B cell (primary cell): ENCODE results near the gene RPTOR. TPM values are rescaled to one million over a fixed set of nuclear protein-coding genes. Genes with fewer than 3 reads are reported as not detected.

ENCODE experiments used
- ATAC-seq: fragments of 200-7000 bp; cut with Tn5 transposase; one replicate; pipeline ENCODE4 v1.10.0; 2021; ENCODE audit warnings: low read depth, mild to moderate bottlenecking, moderate number of reproducible peaks, moderate library complexity
- CTCF ChIA-PET: fragments of 350-600 bp; sonication (Branson Sonifier 250); formaldehyde crosslinking; loops from one replicate; lab custom pipeline; 2021; ENCODE audit warnings: antibody characterized with exemption, inconsistent platforms; lab: Charles Lee
- POLR2A ChIA-PET: fragments of 350-600 bp; sonication (Branson Sonifier 250); formaldehyde crosslinking; loops from one replicate; lab custom pipeline; 2021; ENCODE audit warnings: antibody characterized with exemption; lab: Charles Lee
- DNase-seq: peaks from one replicate; pipeline ENCODE4 v3.0.0; 2013
- H2AFZ ChIP-seq: 2 replicates; pipeline ENCODE4 v1.6.1; 2012; ENCODE audit warnings: mild to moderate bottlenecking, low read depth, low read length; ENCODE audit not compliant: insufficient read depth, poor library complexity, severe bottlenecking
- H3K27ac ChIP-seq, 2 donors: 1 replicate in 1 of 2; 2 replicates in 1 of 2; pipeline ENCODE4 v1.5.1; 2012 to 2013; ENCODE audit warnings: low read length in 2 of 2, mild to moderate bottlenecking in 2 of 2, moderate library complexity in 1 of 2
- H3K27me3 ChIP-seq, 4 experiments: fragments of 200-600 bp in 1 of 4; sonication (generic) in 1 of 4; replicated peaks in 1 of 4; 1 replicate in 2 of 4; 2 replicates in 2 of 4; pipeline versions ENCODE4 v1.6.1 to v1.7.0; 2013 to 2016; ENCODE audit warnings: low read length in 3 of 4, mild to moderate bottlenecking in 2 of 4, mixed read lengths in 1 of 4, moderate library complexity in 1 of 4; ENCODE audit not compliant: insufficient read depth in 4 of 4, control insufficient read depth in 3 of 4; ENCODE audit errors: control extremely low read depth in 1 of 4
- H3K36me3 ChIP-seq, 2 experiments: replicated peaks in 1 of 2; 1 replicate in 1 of 2; 2 replicates in 1 of 2; pipeline versions ENCODE4 v1.6.1 to v1.7.1; 2013; ENCODE audit warnings: low read length in 1 of 2; ENCODE audit not compliant: insufficient read depth in 2 of 2, control insufficient read depth in 1 of 2; ENCODE audit errors: control extremely low read depth in 1 of 2, extremely low read depth in 1 of 2
- H3K4me1 ChIP-seq, 2 donors: fragments of 200-600 bp in 1 of 2; sonication (generic) in 1 of 2; 1 replicate in 1 of 2; 2 replicates in 1 of 2; pipeline versions ENCODE4 v1.5.1 to v1.6.1; 2013 to 2017; ENCODE audit warnings: low read length in 2 of 2; ENCODE audit not compliant: control insufficient read depth in 2 of 2, insufficient read depth in 2 of 2
- H3K4me2 ChIP-seq: replicated peaks from 2 replicates; pipeline ENCODE3; 2012; ENCODE audit warnings: mild to moderate bottlenecking, low read depth, low read length; ENCODE audit not compliant: poor library complexity, severe bottlenecking
- H3K4me3 ChIP-seq, 5 experiments: fragments of 200-600 bp in 1 of 5; sonication (generic) in 1 of 5; 1 replicate in 3 of 5; 2 replicates in 2 of 5; pipeline versions ENCODE4 v1.5.1 to v1.7.0; 2011 to 2016; ENCODE audit warnings: low read length in 4 of 5, mild to moderate bottlenecking in 4 of 5, low read depth in 2 of 5, control low read depth in 1 of 5, moderate library complexity in 1 of 5; ENCODE audit not compliant: insufficient read depth in 1 of 5; ENCODE audit errors: control extremely low read depth in 1 of 5, extremely low read depth in 1 of 5
- H3K79me2 ChIP-seq: fragments of 200-600 bp; sonication (generic); one replicate; pipeline ENCODE4 v1.6.0; 2016; ENCODE audit warnings: low read length; ENCODE audit not compliant: control insufficient read depth, insufficient read depth
- H3K9ac ChIP-seq: fragments of 200-600 bp; sonication (generic); 2 replicates; pipeline ENCODE4 v1.6.1; 2017; ENCODE audit warnings: mild to moderate bottlenecking, low read length, moderate library complexity
- H3K9me3 ChIP-seq, 3 donors: one replicate each; pipeline versions ENCODE4 v1.6.1 to v1.7.1; 2013; ENCODE audit warnings: low read length in 2 of 3; ENCODE audit not compliant: control insufficient read depth in 2 of 3, insufficient read depth in 1 of 3; ENCODE audit errors: control extremely low read depth in 1 of 3
- H4K20me1 ChIP-seq: 2 replicates; pipeline ENCODE4 v1.6.0; 2012; ENCODE audit warnings: mild to moderate bottlenecking, low read length; ENCODE audit not compliant: insufficient read depth, control insufficient read depth, poor library complexity, severe bottlenecking
- H3K27ac Mint-ChIP-seq: one replicate; pipeline ENCODE4 v1.8.0; 2021; ENCODE audit warnings: mixed read lengths
- H3K27me3 Mint-ChIP-seq: one replicate; pipeline ENCODE4 v1.8.0; 2021; ENCODE audit warnings: mixed read lengths
- H3K4me1 Mint-ChIP-seq: one replicate; pipeline ENCODE4 v1.8.0; 2021; ENCODE audit warnings: mixed read lengths
- H3K4me3 Mint-ChIP-seq: one replicate; pipeline ENCODE4 v1.8.0; 2021; ENCODE audit warnings: mixed read lengths
- H3K9me3 Mint-ChIP-seq: one replicate; pipeline ENCODE4 v1.8.0; 2022; ENCODE audit warnings: mixed read lengths; ENCODE audit not compliant: insufficient read depth
- CTCF ChIP-seq: fragments of 200-600 bp; IDR thresholded peaks from one replicate; pipeline ENCODE4 v1.8.0; 2022; ENCODE audit warnings: antibody characterized with exemption, mild to moderate bottlenecking
- EZH2 ChIP-seq: IDR thresholded peaks from 2 replicates; pipeline ENCODE4 v1.6.1; 2012; ENCODE audit warnings: borderline replicate concordance, low read depth, mild to moderate bottlenecking, moderate library complexity, low read length; ENCODE audit not compliant: insufficient read depth, poor library complexity, severe bottlenecking
- WGBS: methylation state at CpG from one replicate; pipeline ENCODE4 v1.1.5; 2013; ENCODE audit warnings: missing lambda C conversion rate; ENCODE audit not compliant: insufficient coverage; 5-methylcytosine and 5-hydroxymethylcytosine counted together
- intact Hi-C: fragments of 100-400 bp; cut with micrococcal nuclease; formaldehyde crosslinking; loops from one replicate; pipeline ENCODE4 v1.10.0; 2022
- polyA plus RNA-seq: library from polyadenylated mRNA; depleted of rRNA; stranded (reverse); fragments of >200 nt; gene quantifications from 2 replicates; pipeline ENCODE4 v1.2.3, GENCODE V29; 2012
- total RNA-seq, 2 donors: library from RNA; stranded (reverse); fragments of 120-200 nt in 1 of 2; gene quantifications; 1 replicate in 1 of 2; 2 replicates in 1 of 2; pipeline versions ENCODE4 v1.2.3 to v1.2.4, GENCODE V29; 2013 to 2022

Gene RPTOR
- total and polyA plus RNA-seq, 2 donors (not counting 1 experiment from before 2014, with no cell fraction given), result 13.4 to 58.8 TPM

- Mint-ChIP-seq H3K4me3 (no peak overlapping the region), H3K9me3 (no peaks in the 10 kb centered on the region), H3K4me1 (peaks cover 25% of the 10 kb centered on the region), H3K27ac (no peak overlapping the region), H3K27me3 (no peaks in the 10 kb centered on the region)
- H3K36me3 ChIP-seq, result peaks cover 0 to 8% of the 10 kb centered on the region in 2 experiments
- 99% methylated on average over 9 of the region's 9 CpGs for WGBS
- no peak for TF ChIP-seq CTCF
- TF ChIP-seq EZH2, result no peak
- no peak overlapping the region for H3K4me3 ChIP-seq
- POLR2A ChIA-PET, result no interaction called here
- H3K79me2 ChIP-seq, result peaks cover 86% of the 10 kb centered on the region
- H3K27ac ChIP-seq, result no peak overlapping the region
- H3K27me3 ChIP-seq, result no peaks in the 10 kb centered on the region
- ATAC-seq (no peak), DNase-seq (no peak)
- intact Hi-C loops, result no loop called here
- H2AFZ ChIP-seq, result no peak overlapping the region
- peaks cover 43% of the 10 kb centered on the region for H4K20me1 ChIP-seq
- H3K9me3 ChIP-seq, result no peaks in the 10 kb centered on the region
- CTCF ChIA-PET, result no interaction called here
- no peak overlapping the region for H3K9ac ChIP-seq
- H3K4me1 ChIP-seq, result peaks cover 6 to 10% of the 10 kb centered on the region in 2 donors
- H3K4me2 ChIP-seq, result no peak overlapping the region
Observed at GRCh38 chr17:80646328-80646727, 101.7 kb downstream of the RPTOR start.

- DNase-seq (no peak), ATAC-seq (no peak)
- no peaks in the 10 kb centered on the region for H3K27me3 Mint-ChIP-seq
- H3K4me3 ChIP-seq, result no peak overlapping the region
- WGBS, result 96% methylated on average over 4 of the region's 6 CpGs
- H3K9me3 Mint-ChIP-seq, result no peaks in the 10 kb centered on the region
- H3K4me2 ChIP-seq, result no peak overlapping the region
- H3K79me2 ChIP-seq, result peaks cover 88% of the 10 kb centered on the region
- no peak overlapping the region for H3K27ac Mint-ChIP-seq
- ChIA-PET CTCF (no interaction called here), POLR2A (no interaction called here)
- intact Hi-C loops, result no loop called here
- H3K4me3 Mint-ChIP-seq, result no peak overlapping the region
- no peak overlapping the region for H3K27ac ChIP-seq
- no peaks in the 10 kb centered on the region for H3K27me3 ChIP-seq
- peaks cover 50% of the 10 kb centered on the region for H4K20me1 ChIP-seq
- H3K9ac ChIP-seq, result no peak overlapping the region
- no peak overlapping the region for H2AFZ ChIP-seq
- no peaks in the 10 kb centered on the region for H3K9me3 ChIP-seq
- H3K4me1 Mint-ChIP-seq, result peaks cover 29% of the 10 kb centered on the region
- H3K36me3 ChIP-seq, result peaks cover 0 to 8% of the 10 kb centered on the region in 2 experiments
- TF ChIP-seq EZH2 (no peak), CTCF (no peak)
- peaks cover 6 to 10% of the 10 kb centered on the region in 2 donors for H3K4me1 ChIP-seq
Observed at GRCh38 chr17:80647746-80648145, 103.1 kb downstream of the RPTOR start.
